LNCaP clone FGC (cell line): Measurements from ENCODE around the gene ABHD16A.

Source experiments
- DNase-seq: peaks from one replicate; pipeline ENCODE4 v3.0.0-alpha.2; 2011; ENCODE audit warnings: low read depth
- H3K4me3 ChIP-seq: 2 replicates; pipeline ENCODE4 v1.5.1; 2011; ENCODE audit warnings: mild to moderate bottlenecking, low read depth, low read length, control low read depth
- TF ChIP-seq, protein P1 (sequence below): IDR thresholded peaks from 2 replicates; pipeline ENCODE4 v1.5.1; 2012; ENCODE audit warnings: mild to moderate bottlenecking; ENCODE audit not compliant: control insufficient read depth, insufficient read depth; ENCODE audit errors: extremely low read depth

ABHD16A gene

DNA sequence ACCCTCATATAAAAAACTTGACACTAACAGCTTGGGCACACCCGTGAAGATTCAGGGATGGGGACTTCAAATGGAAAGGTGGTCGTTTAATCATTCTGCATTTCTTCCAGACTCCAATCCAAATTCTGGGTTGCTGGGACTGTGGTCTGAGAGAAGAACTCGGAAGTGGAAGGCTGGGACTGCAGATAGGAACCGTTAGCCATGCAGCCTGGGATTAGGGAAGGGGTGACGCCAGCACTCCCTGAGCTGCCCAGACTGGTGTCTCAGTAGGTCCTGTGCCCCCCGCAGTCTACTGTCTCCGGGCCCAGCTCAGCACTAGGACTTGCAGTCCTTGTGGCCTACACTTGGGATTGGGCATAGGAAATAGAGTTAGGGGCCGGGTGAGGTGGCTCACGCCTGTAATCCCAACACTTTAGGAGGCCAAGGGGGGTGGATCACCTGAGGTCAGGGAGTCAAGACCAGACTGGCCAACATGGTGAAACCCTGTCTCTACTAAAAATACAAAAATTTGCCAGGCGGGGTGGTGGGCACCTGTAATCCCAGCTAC is 33.7 kb upstream of the ABHD16A start:
- DNase-seq: no peak
- TF ChIP-seq, protein P1, sequence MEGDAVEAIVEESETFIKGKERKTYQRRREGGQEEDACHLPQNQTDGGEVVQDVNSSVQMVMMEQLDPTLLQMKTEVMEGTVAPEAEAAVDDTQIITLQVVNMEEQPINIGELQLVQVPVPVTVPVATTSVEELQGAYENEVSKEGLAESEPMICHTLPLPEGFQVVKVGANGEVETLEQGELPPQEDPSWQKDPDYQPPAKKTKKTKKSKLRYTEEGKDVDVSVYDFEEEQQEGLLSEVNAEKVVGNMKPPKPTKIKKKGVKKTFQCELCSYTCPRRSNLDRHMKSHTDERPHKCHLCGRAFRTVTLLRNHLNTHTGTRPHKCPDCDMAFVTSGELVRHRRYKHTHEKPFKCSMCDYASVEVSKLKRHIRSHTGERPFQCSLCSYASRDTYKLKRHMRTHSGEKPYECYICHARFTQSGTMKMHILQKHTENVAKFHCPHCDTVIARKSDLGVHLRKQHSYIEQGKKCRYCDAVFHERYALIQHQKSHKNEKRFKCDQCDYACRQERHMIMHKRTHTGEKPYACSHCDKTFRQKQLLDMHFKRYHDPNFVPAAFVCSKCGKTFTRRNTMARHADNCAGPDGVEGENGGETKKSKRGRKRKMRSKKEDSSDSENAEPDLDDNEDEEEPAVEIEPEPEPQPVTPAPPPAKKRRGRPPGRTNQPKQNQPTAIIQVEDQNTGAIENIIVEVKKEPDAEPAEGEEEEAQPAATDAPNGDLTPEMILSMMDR: no peak
- H3K4me3 ChIP-seq: peak overlapping the region; percentile 94

DNA sequence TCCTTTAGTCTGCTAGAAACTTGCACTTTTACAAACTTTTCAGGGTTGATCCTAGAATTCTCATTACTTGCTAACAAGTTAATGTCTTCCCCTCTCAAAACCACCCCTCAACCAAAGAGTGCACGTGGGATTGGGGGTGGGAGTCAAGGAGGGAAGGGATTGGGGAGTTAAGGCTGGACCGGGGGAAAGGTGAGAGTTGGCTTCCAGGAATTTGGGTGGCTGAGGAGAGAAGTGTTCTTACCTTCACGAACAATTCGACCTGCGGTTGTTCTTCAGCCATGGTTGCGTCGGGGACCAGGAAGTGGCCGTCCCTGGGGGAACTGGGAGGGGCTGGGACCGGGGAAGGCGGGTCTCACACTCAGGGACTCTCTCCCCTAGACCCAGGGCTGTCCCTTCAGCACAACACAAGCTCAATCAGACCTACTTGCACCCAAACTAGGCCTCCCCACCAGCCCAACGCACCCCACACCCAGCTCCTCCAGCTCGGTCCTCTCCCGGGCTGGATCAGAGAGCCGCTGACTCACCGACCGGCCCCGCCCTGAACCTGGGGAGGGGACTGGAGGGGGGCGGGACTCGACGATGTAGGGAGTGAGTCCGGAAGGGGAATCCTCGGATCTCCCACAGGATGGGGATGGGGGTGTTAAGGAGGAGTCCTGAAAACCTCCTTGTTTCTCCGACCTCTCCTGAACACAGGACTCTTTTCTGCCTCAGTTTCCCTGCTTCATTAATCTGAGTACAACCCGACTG is 33.1 kb upstream of the ABHD16A start, which contains the start of gene CLIC1:
CLIC1 (minus strand) TSS at position 510 of the 747 bp plus-strand sequence; CDS start at position 280, 230 bp downstream.
- no peak for DNase-seq
- H3K4me3 ChIP-seq: peak within 1 kb of the TSS; percentile 94
- TF ChIP-seq, protein P1: no peak

DNA sequence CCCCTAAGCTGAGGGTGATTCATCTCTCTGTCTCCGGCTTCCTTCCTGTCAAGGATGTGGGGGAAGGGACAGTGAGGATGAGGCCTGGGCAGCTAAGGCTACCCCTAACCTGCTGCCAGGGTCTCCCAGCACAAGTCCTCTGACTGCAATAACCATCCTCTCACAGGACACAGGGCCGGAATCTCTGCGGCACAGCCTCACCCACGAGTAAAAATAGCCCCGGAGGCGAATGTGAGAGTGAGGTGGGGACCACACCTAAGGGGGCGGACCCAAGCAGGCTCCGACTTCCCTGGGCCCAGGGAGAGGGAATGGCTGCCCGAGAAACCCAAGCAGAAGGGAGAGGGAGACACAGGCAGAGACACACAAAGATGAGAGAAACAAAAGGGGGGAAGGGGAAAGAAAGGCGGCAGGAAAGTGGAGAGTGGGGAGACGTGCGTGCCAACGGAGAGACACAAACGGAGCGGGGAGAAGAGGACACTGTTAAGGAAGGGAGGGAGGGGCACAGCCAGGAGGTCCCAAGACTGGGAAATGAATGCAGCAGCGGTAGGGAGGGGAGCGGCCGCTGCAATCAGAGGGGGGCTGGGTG is 31.8 kb upstream of the ABHD16A start:
- DNase-seq: no peak
- TF ChIP-seq, protein P1: no peak
- peak overlapping the region; percentile 94 for H3K4me3 ChIP-seq

DNA sequence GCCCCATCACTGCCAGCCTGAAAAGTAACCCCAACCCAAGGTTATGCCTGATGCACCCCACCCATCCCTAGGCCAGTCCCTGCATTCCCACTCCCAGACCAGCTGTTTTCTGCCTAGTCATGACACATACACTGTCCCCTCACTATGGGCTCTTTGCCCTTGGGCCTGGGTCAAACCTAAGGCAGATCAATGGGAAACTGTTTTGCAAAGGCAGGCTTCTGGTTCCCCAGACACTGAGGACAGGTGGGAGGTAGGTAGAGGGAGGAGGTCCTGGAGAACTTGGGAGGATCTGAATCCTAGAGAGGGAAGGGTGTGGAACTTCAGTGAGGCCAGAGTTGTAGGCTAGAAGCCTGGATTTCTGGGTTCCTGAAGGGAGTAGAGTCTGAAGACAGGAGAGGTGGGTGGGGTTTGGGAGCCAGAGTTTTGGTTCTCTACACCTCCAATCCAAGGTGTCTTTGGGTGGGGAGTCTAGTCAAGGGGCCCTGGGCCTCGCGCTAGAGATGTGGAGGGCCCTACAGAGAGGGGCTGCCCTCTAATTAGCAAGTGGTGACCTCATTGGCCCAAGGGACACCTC is 31.2 kb upstream of the ABHD16A start:
- no peak for DNase-seq
- TF ChIP-seq, protein P1: no peak
- H3K4me3 ChIP-seq: peak overlapping the region; percentile 94

DNA sequence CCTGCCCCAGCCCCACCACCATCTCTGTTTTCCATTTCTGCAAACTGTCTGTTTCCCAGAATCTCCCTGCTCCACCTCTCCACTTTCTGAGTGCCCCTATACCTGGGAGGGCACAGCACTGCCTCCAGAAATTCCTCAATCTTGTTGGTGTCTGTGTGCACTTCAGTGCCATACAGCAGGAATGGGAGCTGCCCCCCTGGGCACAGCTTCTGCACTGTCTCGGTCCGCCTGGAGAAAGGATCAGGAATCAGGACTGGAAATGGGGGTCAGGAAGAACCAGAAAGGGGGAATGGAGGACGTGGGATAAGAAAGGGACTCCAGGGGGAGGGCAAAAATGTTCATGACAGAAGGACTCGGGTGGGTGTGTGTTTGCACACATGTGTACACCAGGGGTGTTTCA is 30.6 kb upstream of the ABHD16A start:
- DNase-seq: no peak
- H3K4me3 ChIP-seq: no peak overlapping the region
- TF ChIP-seq, protein P1: no peak

DNA sequence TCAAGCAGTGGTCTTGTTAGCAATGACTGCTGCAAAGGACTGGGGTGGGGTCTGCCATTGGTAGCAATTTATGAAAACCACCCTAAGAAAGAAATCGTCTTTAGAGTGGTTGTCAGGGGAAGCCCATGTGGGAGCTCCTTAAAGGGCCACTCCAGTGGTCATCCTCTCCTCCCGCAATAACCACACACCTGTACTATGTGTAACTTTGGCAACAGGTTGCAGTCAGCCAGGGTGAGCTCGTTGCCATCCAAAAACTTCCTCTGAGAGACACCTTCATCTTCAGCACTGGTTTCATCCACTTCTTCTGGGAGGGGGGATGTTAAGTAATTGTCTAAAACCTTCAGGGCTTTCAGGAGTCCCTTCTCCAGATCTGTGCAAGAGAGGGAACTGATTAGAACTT is 28.9 kb upstream of the ABHD16A start:
- no peak for DNase-seq
- H3K4me3 ChIP-seq: no peak overlapping the region
- TF ChIP-seq, protein P1: no peak
